Astrocyte of the cerebellum (primary cell): ENCODE results near the gene KCNK4.

ENCODE experiments used
- DNase-seq: peaks from one replicate; pipeline ENCODE4 v3.0.0-alpha.2; 2011; ENCODE audit warnings: low read depth
- H3K4me3 ChIP-seq: 2 replicates; pipeline ENCODE4 v1.5.1; 2011; ENCODE audit warnings: mild to moderate bottlenecking, low read depth, low read length, moderate library complexity
- in situ Hi-C: cut with HindIII; loops from 2 replicates; pipeline ENCODE4 v1.10.0; 2017; ENCODE audit warnings: low sequenced_read_pairs
- TF ChIP-seq, protein P1 (sequence below): IDR thresholded peaks from 2 replicates; pipeline ENCODE4 v1.5.1; 2012; ENCODE audit warnings: low read length, low read depth, moderate library complexity, mild to moderate bottlenecking; ENCODE audit errors: missing control alignments

Gene KCNK4

DNA sequence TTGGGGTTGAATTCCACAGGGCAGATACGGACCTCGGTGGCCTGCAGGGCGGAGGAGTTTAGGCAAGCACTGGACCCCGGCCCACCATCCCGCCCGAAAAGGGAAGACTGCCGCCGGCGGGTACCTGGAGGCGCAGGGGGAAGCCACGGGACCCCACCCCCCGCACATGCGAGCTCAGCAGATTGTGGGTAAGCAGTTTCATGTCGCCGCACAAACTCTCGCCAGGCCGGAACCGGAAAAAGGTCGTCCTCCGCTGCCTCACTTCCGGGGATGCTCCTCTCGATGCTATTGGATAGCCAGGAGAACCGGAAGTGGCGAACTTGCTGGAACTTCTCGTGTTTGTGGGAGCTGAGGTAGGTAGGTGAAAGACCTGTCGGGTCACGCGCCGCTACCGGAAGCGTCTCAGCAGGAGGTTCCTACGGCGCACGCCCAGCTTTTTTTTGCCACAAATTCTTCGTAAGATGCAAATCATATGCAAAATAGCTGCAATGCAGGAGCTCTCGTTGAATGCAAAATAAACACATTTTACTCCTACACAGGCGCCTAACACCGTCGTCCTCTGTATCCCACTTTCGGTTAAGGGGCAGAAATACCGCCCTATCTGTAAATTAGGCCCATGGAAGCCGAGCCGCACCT, 26.3 kb downstream of the KCNK4 start, which contains the start of gene TRMT112:
TSS of gene TRMT112 (minus strand) at position 235 of the 636 bp plus-strand sequence. CDS start at position 202, 33 bp downstream.
- in situ Hi-C loops: no loop called here
- peak; percentile 92 for DNase-seq
- peak within 1 kb of the TSS; percentile 90 for H3K4me3 ChIP-seq
- TF ChIP-seq, protein P1, sequence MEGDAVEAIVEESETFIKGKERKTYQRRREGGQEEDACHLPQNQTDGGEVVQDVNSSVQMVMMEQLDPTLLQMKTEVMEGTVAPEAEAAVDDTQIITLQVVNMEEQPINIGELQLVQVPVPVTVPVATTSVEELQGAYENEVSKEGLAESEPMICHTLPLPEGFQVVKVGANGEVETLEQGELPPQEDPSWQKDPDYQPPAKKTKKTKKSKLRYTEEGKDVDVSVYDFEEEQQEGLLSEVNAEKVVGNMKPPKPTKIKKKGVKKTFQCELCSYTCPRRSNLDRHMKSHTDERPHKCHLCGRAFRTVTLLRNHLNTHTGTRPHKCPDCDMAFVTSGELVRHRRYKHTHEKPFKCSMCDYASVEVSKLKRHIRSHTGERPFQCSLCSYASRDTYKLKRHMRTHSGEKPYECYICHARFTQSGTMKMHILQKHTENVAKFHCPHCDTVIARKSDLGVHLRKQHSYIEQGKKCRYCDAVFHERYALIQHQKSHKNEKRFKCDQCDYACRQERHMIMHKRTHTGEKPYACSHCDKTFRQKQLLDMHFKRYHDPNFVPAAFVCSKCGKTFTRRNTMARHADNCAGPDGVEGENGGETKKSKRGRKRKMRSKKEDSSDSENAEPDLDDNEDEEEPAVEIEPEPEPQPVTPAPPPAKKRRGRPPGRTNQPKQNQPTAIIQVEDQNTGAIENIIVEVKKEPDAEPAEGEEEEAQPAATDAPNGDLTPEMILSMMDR: no peak

DNA sequence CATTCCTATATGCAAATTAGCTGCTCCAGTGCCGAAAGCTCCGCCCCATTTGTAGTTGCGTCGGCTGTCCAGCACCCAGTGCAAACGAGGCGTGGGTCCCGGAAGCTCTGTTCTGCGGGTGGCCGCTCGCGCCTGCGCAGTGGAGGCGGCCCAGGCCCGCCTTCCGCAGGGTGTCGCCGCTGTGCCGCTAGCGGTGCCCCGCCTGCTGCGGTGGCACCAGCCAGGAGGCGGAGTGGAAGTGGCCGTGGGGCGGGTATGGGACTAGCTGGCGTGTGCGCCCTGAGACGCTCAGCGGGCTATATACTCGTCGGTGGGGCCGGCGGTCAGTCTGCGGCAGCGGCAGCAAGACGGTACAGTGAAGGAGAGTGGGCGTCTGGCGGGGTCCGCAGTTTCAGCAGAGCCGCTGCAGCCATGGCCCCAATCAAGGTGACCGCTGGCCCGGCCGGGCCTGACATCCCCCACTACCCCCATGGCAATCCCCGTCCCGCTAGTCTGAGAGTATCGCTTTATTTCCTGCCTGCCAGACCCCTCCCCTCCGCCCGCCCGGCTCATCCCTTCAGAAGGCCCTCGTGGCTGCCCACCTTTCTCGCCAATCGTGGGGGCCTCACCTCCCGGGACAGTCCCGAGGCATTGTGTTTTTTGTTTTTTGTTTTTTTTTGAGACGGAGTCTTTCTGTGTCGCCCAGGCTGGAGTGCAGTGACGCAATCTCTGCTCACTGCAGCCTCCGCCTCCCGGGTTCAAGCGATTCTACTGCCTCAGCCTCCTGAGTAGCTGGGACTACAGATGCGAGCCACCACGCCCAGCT, 27.1 kb downstream of the KCNK4 start, which contains the start of gene PRDX5:
TSS of gene PRDX5 (plus strand) at position 161 of the 805 bp plus-strand sequence. CDS start at position 256, 95 bp downstream.
- DNase-seq: peak; percentile 86
- H3K4me3 ChIP-seq: peak within 1 kb of the TSS; percentile 90
- TF ChIP-seq, protein P1: peak; percentile 16
- in situ Hi-C loops: no loop called here

DNA sequence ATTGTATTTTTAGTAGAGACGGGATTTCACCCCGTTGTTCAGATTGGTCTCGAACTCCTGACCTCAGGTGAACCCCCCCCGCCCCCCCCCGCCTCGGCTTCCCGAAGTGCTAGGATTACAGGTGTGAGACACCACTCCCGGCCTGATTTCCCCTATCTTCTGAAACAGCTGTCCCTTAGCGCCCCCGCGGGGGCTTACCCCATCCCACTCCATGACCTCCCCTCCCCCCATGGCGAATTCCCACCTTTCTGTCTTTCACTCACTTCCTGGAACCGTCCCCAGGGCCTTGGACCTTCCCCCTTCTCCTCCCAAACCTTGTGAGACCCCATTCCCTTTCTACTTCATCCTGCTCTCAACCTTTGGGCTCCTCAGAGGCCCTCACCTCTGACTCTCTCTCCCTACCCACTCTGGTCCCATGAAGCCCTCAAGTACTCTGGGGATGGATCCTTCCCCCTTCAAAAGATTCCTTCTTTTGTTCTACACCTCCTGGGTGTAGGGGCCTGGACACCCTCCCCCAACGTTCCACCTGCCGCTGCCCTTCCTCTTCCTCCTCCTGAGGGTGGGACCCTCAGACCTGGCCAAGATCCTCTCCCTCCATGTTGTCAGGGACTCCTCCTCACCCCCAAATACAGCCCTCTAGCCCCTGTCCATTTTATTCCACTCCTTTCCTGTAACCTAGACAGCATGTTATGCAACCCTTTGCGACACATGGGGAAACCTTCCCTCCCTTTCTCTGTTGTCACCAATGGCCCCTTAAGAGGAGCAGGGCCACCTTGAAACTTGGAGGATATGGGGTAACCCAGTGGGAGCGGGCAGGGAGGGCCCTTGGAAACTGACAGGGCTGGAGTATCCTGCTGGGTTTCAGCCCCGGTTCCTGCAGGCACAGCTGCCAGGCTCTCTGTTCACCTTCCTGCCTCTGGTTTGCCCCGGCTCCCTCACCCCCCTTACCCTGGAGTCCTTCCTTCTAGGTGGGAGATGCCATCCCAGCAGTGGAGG, 28.0 kb downstream of the KCNK4 start:
- in situ Hi-C loops: no loop called here
- no peak for DNase-seq
- H3K4me3 ChIP-seq: peak overlapping the region; percentile 90
- TF ChIP-seq, protein P1: no peak

GRCh38 chr11:64320556-64320955, 29.5 kb downstream of the KCNK4 start:
- TF ChIP-seq, protein P1: no peak
- H3K4me3 ChIP-seq: no peak overlapping the region
- no peak for DNase-seq
- in situ Hi-C loops: loop anchor here (10.0 kb wide), 1 partner anchor 56 kb away; no protein-coding TSS in a partner anchor

- no peak for DNase-seq
- H3K4me3 ChIP-seq: no peak overlapping the region
- TF ChIP-seq, protein P1: no peak
- in situ Hi-C loops: loop anchor here (10.0 kb wide), 1 partner anchor 56 kb away; no protein-coding TSS in a partner anchor
Observed at GRCh38 chr11:64321026-64321425, 29.9 kb downstream of the KCNK4 start.

DNA sequence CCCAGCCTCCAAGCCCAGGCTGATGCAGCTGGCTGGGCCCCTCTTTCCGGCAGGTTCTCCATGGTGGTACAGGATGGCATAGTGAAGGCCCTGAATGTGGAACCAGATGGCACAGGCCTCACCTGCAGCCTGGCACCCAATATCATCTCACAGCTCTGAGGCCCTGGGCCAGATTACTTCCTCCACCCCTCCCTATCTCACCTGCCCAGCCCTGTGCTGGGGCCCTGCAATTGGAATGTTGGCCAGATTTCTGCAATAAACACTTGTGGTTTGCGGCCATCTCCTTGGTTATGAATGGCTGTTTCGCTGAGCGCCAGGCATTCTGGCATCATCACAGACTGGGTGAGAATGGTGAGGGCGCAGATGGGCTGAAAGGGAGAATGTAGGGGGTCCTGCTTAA, 30.4 kb downstream of the KCNK4 start:
- in situ Hi-C loops: loop anchor here (10.0 kb wide), 1 partner anchor 57 kb away; no protein-coding TSS in a partner anchor
- peak; percentile 66 for DNase-seq
- H3K4me3 ChIP-seq: no peak overlapping the region
- TF ChIP-seq, protein P1: no peak
